Lung (tissue), 12 donors: ENCODE results near the gene CD244. TPM values are rescaled to one million over a fixed set of nuclear protein-coding genes. Genes with fewer than 3 reads are reported as not detected.
"Not testable (repeated sequence)": the region's sequence is repeated elsewhere in the genome, so short reads cannot be mapped to it uniquely, and the experiment has no call there.

Experiments used
- ATAC-seq: fragments of 200-7000 bp; cut with Tn5 transposase; one replicate; pipeline ENCODE4 v1.9.1; 2020; ENCODE audit warnings: moderate number of reproducible peaks; ENCODE audit not compliant: insufficient read depth, low FRiP score
- DNase-seq, 3 donors: peaks; one replicate each; pipeline ENCODE4 v3.0.0-alpha.2; 2013 to 2017
- H3K27ac ChIP-seq, 2 donors: one replicate each; pipeline ENCODE4 v1.5.1; 2013; ENCODE audit warnings: mild to moderate bottlenecking in 2 of 2, moderate library complexity in 2 of 2, control low read depth in 1 of 2, inconsistent platforms in 1 of 2, low read depth in 1 of 2, low read length in 1 of 2
- H3K27me3 ChIP-seq, 3 donors: one replicate each; pipeline ENCODE4 v1.5.1; 2013; ENCODE audit warnings: low read length in 2 of 3; ENCODE audit not compliant: control insufficient read depth in 3 of 3, insufficient read depth in 3 of 3
- H3K36me3 ChIP-seq, 4 donors: one replicate each; pipeline ENCODE4 v1.5.1; 2013; ENCODE audit warnings: low read length in 4 of 4, mild to moderate bottlenecking in 1 of 4, moderate library complexity in 1 of 4; ENCODE audit not compliant: control insufficient read depth in 4 of 4, insufficient read depth in 4 of 4
- H3K4me1 ChIP-seq, 5 donors: one replicate each; pipeline ENCODE4 v1.5.1; 2013; ENCODE audit warnings: low read length in 5 of 5, mild to moderate bottlenecking in 2 of 5, moderate library complexity in 1 of 5; ENCODE audit not compliant: control insufficient read depth in 5 of 5, insufficient read depth in 5 of 5
- H3K4me3 ChIP-seq: one replicate; pipeline ENCODE4 v1.5.1; 2013; ENCODE audit warnings: mild to moderate bottlenecking, control low read depth, moderate library complexity
- H3K9ac ChIP-seq, 2 donors: one replicate each; pipeline ENCODE4 v1.5.1; 2013; ENCODE audit warnings: low read length in 2 of 2, control low read depth in 1 of 2; ENCODE audit not compliant: insufficient read depth in 1 of 2
- H3K9me3 ChIP-seq, 4 donors: one replicate each; pipeline ENCODE4 v1.5.1; 2013; ENCODE audit warnings: low read length in 3 of 4, mild to moderate bottlenecking in 1 of 4, moderate library complexity in 1 of 4; ENCODE audit not compliant: control insufficient read depth in 4 of 4, insufficient read depth in 3 of 4
- CTCF ChIP-seq: IDR thresholded peaks from 2 replicates; pipeline ENCODE4 v1.5.1; 2012; ENCODE audit warnings: mild to moderate bottlenecking; ENCODE audit errors: control extremely low read depth, extremely low read depth
- WGBS, 2 donors: extraction: QIAGEN DNeasy Blood & Tissue Kit; methylation state at CpG; one replicate each; pipeline ENCODE4 v1.1.7; 2013; 5-methylcytosine and 5-hydroxymethylcytosine counted together
- polyA plus RNA-seq, 2 donors: library from polyadenylated mRNA; stranded (reverse); fragments of 200-250 nt; gene quantifications; one replicate each; pipeline ENCODE4 v1.2.1, GENCODE V29; 2013
- total RNA-seq, 2 donors: library from RNA; depleted of rRNA in 1 of 2; stranded (reverse); fragments of >200 nt in 1 of 2; gene quantifications; one replicate each; pipeline ENCODE4 v1.2.1, GENCODE V29; 2014 to 2021
- donor health status: control.
- donor health status: control.
- donor health status: Bipolar disorder and iron deficiency.
- donor health status: healthy.
- donor health status: DM: yes; HTN: yes; CAD: no.

The CD244 gene
- total and polyA plus RNA-seq, 4 donors = 0.57 to 3.2 (median 2.3) TPM

- DNase-seq = no peak
These were observed 73.5 kb downstream of the CD244 start for GRCh38 chr1:160789051-160789701.

GRCh38 chr1:160782988-160783765 is 79.5 kb downstream of the CD244 start:
- 89 to 91% methylated on average over 23 to 24 of the region's 25 CpGs for WGBS, 2 donors

More at GRCh38 chr1:160789051-160789701, 73.5 kb downstream of the CD244 start:
- no peak for ATAC-seq
- no peaks in the 10 kb centered on the region for H3K27me3 ChIP-seq
- no peak overlapping the region for H3K9ac ChIP-seq
- no peak for TF ChIP-seq CTCF
- no peak overlapping the region for H3K27ac ChIP-seq
- no peaks in the 10 kb centered on the region for H3K36me3 ChIP-seq
- no peaks in the 10 kb centered on the region for H3K9me3 ChIP-seq
- WGBS, 2 donors = 91 to 98% methylated on average over 11 of the region's 11 CpGs
- no peak overlapping the region for H3K4me3 ChIP-seq
- H3K4me1 ChIP-seq = no peaks in the 10 kb centered on the region

GRCh38 chr1:160781914-160782689 is 80.6 kb downstream of the CD244 start:
- peak overlapping the region in 1 of 2 donors; percentile 90 for H3K27ac ChIP-seq
- peaks cover 0 to 2% (median 0%) of the 10 kb centered on the region in 4 donors for H3K9me3 ChIP-seq
- H3K9ac ChIP-seq = peak overlapping the region in 1 of 2 donors; percentile 49
- TF ChIP-seq CTCF = no peak
- DNase-seq (no peak), ATAC-seq (no peak)
- 65 to 73% methylated on average over 9 of the region's 9 CpGs for WGBS, 2 donors
- no peaks in the 10 kb centered on the region for H3K36me3 ChIP-seq
- H3K27me3 ChIP-seq = no peaks in the 10 kb centered on the region
- peaks cover 0 to 4% (median 0%) of the 10 kb centered on the region in 5 donors for H3K4me1 ChIP-seq
- no peak overlapping the region for H3K4me3 ChIP-seq

More at GRCh38 chr1:160782988-160783765, 79.5 kb downstream of the CD244 start:
- not testable (repeated sequence) for H3K9me3 ChIP-seq, H3K36me3 ChIP-seq, DNase-seq, H3K4me1 ChIP-seq, H3K27ac ChIP-seq, H3K4me3 ChIP-seq, H3K27me3 ChIP-seq, ATAC-seq, H3K9ac ChIP-seq
